Skeletal muscle cell (primary cell): ENCODE data around the gene FKBP1A.
"Not testable (repeated sequence)": the region's sequence is repeated elsewhere in the genome, so short reads cannot be mapped to it uniquely, and the experiment has no call there.

ENCODE experiments used
- DNase-seq: peaks from one replicate; pipeline ENCODE4 v3.0.0-alpha.2; 2010; ENCODE audit warnings: low read depth
- H3K4me3 ChIP-seq: 2 replicates; pipeline ENCODE4 v1.5.1; 2011; ENCODE audit warnings: low read depth, mild to moderate bottlenecking, control low read depth, low read length, moderate library complexity

The FKBP1A gene

GRCh38 chr20:1371202-1371782 lies 21.6 kb downstream of the FKBP1A start:
- no peak overlapping the region for H3K4me3 ChIP-seq
- no peak for DNase-seq

GRCh38 chr20:1370548-1371110 lies 22.2 kb downstream of the FKBP1A start:
- DNase-seq: peak; percentile 36
- no peak overlapping the region for H3K4me3 ChIP-seq

GRCh38 chr20:1369970-1370369 lies 22.9 kb downstream of the FKBP1A start:
- H3K4me3 ChIP-seq: no peak overlapping the region
- DNase-seq: no peak

GRCh38 chr20:1368448-1369199 lies 24.2 kb downstream of the FKBP1A start:
- no peak for DNase-seq
- no peak overlapping the region for H3K4me3 ChIP-seq

- no peak for DNase-seq
- H3K4me3 ChIP-seq: no peak overlapping the region
Observed at GRCh38 chr20:1367479-1367878, 25.4 kb downstream of the FKBP1A start.

- H3K4me3 ChIP-seq: no peak overlapping the region
- no peak for DNase-seq
Observed at GRCh38 chr20:1364106-1364505, 28.7 kb downstream of the FKBP1A start.

- no peak overlapping the region for H3K4me3 ChIP-seq
- DNase-seq: no peak
Observed at GRCh38 chr20:1363522-1363921, 29.3 kb downstream of the FKBP1A start.

- no peak for DNase-seq
- H3K4me3 ChIP-seq: no peak overlapping the region
Observed at GRCh38 chr20:1362484-1362883, 30.4 kb downstream of the FKBP1A start.

GRCh38 chr20:1360094-1360846 lies 32.6 kb downstream of the FKBP1A start:
- H3K4me3 ChIP-seq: no peak overlapping the region
- no peak for DNase-seq

- no peak for DNase-seq
Observed at GRCh38 chr20:1357921-1358671, 34.8 kb downstream of the FKBP1A start.

GRCh38 chr20:1353956-1354355 lies 38.9 kb downstream of the FKBP1A start:
- H3K4me3 ChIP-seq: no peak overlapping the region
- no peak for DNase-seq

More at GRCh38 chr20:1357921-1358671, 34.8 kb downstream of the FKBP1A start:
- H3K4me3 ChIP-seq: no peak overlapping the region

- no peak overlapping the region for H3K4me3 ChIP-seq
- DNase-seq: no peak
Observed at GRCh38 chr20:1346315-1346969, 46.4 kb downstream of the FKBP1A start.

- no peak overlapping the region for H3K4me3 ChIP-seq
- DNase-seq: no peak
Observed at GRCh38 chr20:1345756-1346093, 47.1 kb downstream of the FKBP1A start.

- H3K4me3 ChIP-seq: no peak overlapping the region
- DNase-seq: no peak
Observed at GRCh38 chr20:1345030-1345755, 47.7 kb downstream of the FKBP1A start.

- H3K4me3 ChIP-seq, DNase-seq: not testable (repeated sequence)
Observed at GRCh38 chr20:1343446-1344124, 49.3 kb downstream of the FKBP1A start.

GRCh38 chr20:1341561-1342265 lies 51.1 kb downstream of the FKBP1A start:
- H3K4me3 ChIP-seq: no peak overlapping the region
- DNase-seq: peak; percentile 69

GRCh38 chr20:1338801-1339200 lies 54.1 kb downstream of the FKBP1A start:
- no peak for DNase-seq
- no peak overlapping the region for H3K4me3 ChIP-seq
